CD8-positive, alpha-beta memory T cell (primary cell): ENCODE measurements around the gene SPRR5. TPM values are rescaled to one million over a fixed set of nuclear protein-coding genes. Genes with fewer than 3 reads are reported as not detected.

Experiments used
- CTCF ChIA-PET: fragments of 350-600 bp; sonication (Branson Sonifier 250); formaldehyde crosslinking; loops from one replicate; lab custom pipeline; 2021; ENCODE audit warnings: antibody characterized with exemption; lab: Charles Lee
- POLR2A ChIA-PET: fragments of 350-600 bp; sonication (Branson Sonifier 250); formaldehyde crosslinking; loops from one replicate; lab custom pipeline; 2021; ENCODE audit warnings: antibody characterized with exemption; lab: Charles Lee
- DNase-seq, 5 donors: peaks; one replicate each; pipeline versions ENCODE4 v3.0.0 to v3.0.0-alpha.2; 2020 to 2022; ENCODE audit warnings: mixed read lengths in 1 of 5
- H3K27ac ChIP-seq: one replicate; pipeline ENCODE4 v1.7.0; 2013; ENCODE audit warnings: low read depth, mild to moderate bottlenecking, low read length, moderate library complexity
- H3K27me3 ChIP-seq: 2 replicates; pipeline ENCODE4 v1.7.0; 2013; ENCODE audit warnings: low read length, mild to moderate bottlenecking; ENCODE audit not compliant: insufficient read depth, poor library complexity, severe bottlenecking
- H3K36me3 ChIP-seq: 2 replicates; pipeline ENCODE4 v1.7.0; 2013; ENCODE audit warnings: mild to moderate bottlenecking, low read length, moderate library complexity; ENCODE audit not compliant: insufficient read depth
- H3K4me1 ChIP-seq: 2 replicates; pipeline ENCODE4 v1.7.0; 2013; ENCODE audit warnings: mild to moderate bottlenecking, low read length, moderate library complexity; ENCODE audit not compliant: insufficient read depth
- H3K4me3 ChIP-seq: 2 replicates; pipeline ENCODE4 v1.7.0; 2013; ENCODE audit warnings: mild to moderate bottlenecking, low read length
- H3K9me3 ChIP-seq: 2 replicates; pipeline ENCODE4 v1.7.0; 2013; ENCODE audit warnings: mild to moderate bottlenecking, low read length
- H3K27ac Mint-ChIP-seq, 8 donors: one replicate each; pipeline ENCODE4 v1.8.0; 2020 to 2021; ENCODE audit warnings: mixed read lengths in 8 of 8, mild to moderate bottlenecking in 6 of 8, inconsistent platforms in 3 of 8, moderate library complexity in 3 of 8
- H3K27me3 Mint-ChIP-seq, 2 donors: one replicate each; pipeline ENCODE4 v1.8.0; 2020 to 2021; ENCODE audit warnings: mixed read lengths in 2 of 2, mild to moderate bottlenecking in 1 of 2, moderate library complexity in 1 of 2
- H3K36me3 Mint-ChIP-seq, 3 donors: one replicate each; pipeline ENCODE4 v1.8.0; 2020 to 2021; ENCODE audit warnings: mixed read lengths in 3 of 3, inconsistent platforms in 1 of 3, mild to moderate bottlenecking in 1 of 3
- H3K4me1 Mint-ChIP-seq, 3 donors: one replicate each; pipeline ENCODE4 v1.8.0; 2020 to 2021; ENCODE audit warnings: mixed read lengths in 3 of 3, inconsistent platforms in 1 of 3, mild to moderate bottlenecking in 1 of 3
- H3K4me3 Mint-ChIP-seq, 7 donors: one replicate each; pipeline ENCODE4 v1.8.0; 2020 to 2021; ENCODE audit warnings: mixed read lengths in 7 of 7, mild to moderate bottlenecking in 6 of 7, moderate library complexity in 4 of 7, inconsistent platforms in 2 of 7
- H3K9me3 Mint-ChIP-seq, 5 donors: one replicate each; pipeline ENCODE4 v1.8.0; 2020 to 2022; ENCODE audit warnings: mixed read lengths in 5 of 5, mild to moderate bottlenecking in 3 of 5, moderate library complexity in 2 of 5, inconsistent platforms in 1 of 5
- polyA plus RNA-seq: library from polyadenylated mRNA; unstranded; fragments of 300-500 nt; fragmentation: Illumina TruSeq; gene quantifications from one replicate; pipeline ENCODE4 v1.2.3, GENCODE V29; 2021
- total RNA-seq, 2 experiments: library from RNA; stranded (reverse); gene quantifications; one replicate each; pipeline ENCODE4 v1.2.3, GENCODE V29; 2021

Gene SPRR5
- total and polyA plus RNA-seq, 3 experiments from 2014 or later = not detected

GRCh38 chr1:152953761-152954160 is 6.8 kb downstream of the SPRR5 start:
- Mint-ChIP-seq H3K4me1 (no peaks in the 10 kb centered on the region), H3K4me3 (no peak overlapping the region), H3K27me3 (peaks cover 6 to 9% of the 10 kb centered on the region in 2 donors), H3K9me3 (peaks cover 0 to 1% (median 0%) of the 10 kb centered on the region in 5 donors), H3K36me3 (no peaks in the 10 kb centered on the region), H3K27ac (no peak overlapping the region)
- no peaks in the 10 kb centered on the region for H3K4me1 ChIP-seq
- no peaks in the 10 kb centered on the region for H3K27me3 ChIP-seq
- DNase-seq = no peak
- no peak overlapping the region for H3K4me3 ChIP-seq
- ChIA-PET POLR2A (no interaction called here), CTCF (no interaction called here)
- no peaks in the 10 kb centered on the region for H3K9me3 ChIP-seq
- H3K27ac ChIP-seq = no peak overlapping the region
- no peaks in the 10 kb centered on the region for H3K36me3 ChIP-seq

- Mint-ChIP-seq H3K4me3 (no peak overlapping the region), H3K27me3 (peaks cover 3 to 9% of the 10 kb centered on the region in 2 donors), H3K9me3 (peaks cover 0 to 1% (median 0%) of the 10 kb centered on the region in 5 donors), H3K36me3 (no peaks in the 10 kb centered on the region), H3K4me1 (no peaks in the 10 kb centered on the region), H3K27ac (no peak overlapping the region)
- Histone ChIP-seq H3K4me1 (no peaks in the 10 kb centered on the region), H3K27me3 (no peaks in the 10 kb centered on the region), H3K9me3 (no peaks in the 10 kb centered on the region), H3K27ac (no peak overlapping the region), H3K4me3 (no peak overlapping the region), H3K36me3 (no peaks in the 10 kb centered on the region)
- POLR2A ChIA-PET = no interaction called here
- no peak for DNase-seq
- CTCF ChIA-PET = no interaction called here
Measured at GRCh38 chr1:152954436-152954835, 7.4 kb downstream of the SPRR5 start.

- ChIA-PET POLR2A (no interaction called here), CTCF (no interaction called here)
Measured at GRCh38 chr1:152957561-152957960, 10.6 kb downstream of the SPRR5 start.

GRCh38 chr1:152959273-152959672 is 12.3 kb downstream of the SPRR5 start:
- H3K4me1 Mint-ChIP-seq = no peaks in the 10 kb centered on the region
- POLR2A ChIA-PET = no interaction called here
- Histone ChIP-seq H3K4me3 (no peak overlapping the region), H3K36me3 (no peaks in the 10 kb centered on the region), H3K27me3 (peaks cover 5% of the 10 kb centered on the region), H3K27ac (no peak overlapping the region), H3K4me1 (no peaks in the 10 kb centered on the region), H3K9me3 (no peaks in the 10 kb centered on the region)
- CTCF ChIA-PET = no interaction called here
- H3K4me3 Mint-ChIP-seq = no peak overlapping the region
- H3K27me3 Mint-ChIP-seq = peaks cover 1 to 17% of the 10 kb centered on the region in 2 donors
- DNase-seq = no peak
- no peaks in the 10 kb centered on the region for H3K36me3 Mint-ChIP-seq
- no peak overlapping the region for H3K27ac Mint-ChIP-seq
- H3K9me3 Mint-ChIP-seq = no peaks in the 10 kb centered on the region

More at GRCh38 chr1:152957561-152957960, 10.6 kb downstream of the SPRR5 start:
- Mint-ChIP-seq H3K4me3 (no peak overlapping the region), H3K4me1 (no peaks in the 10 kb centered on the region), H3K9me3 (no peaks in the 10 kb centered on the region), H3K27me3 (peaks cover 0 to 12% of the 10 kb centered on the region in 2 donors), H3K27ac (no peak overlapping the region), H3K36me3 (no peaks in the 10 kb centered on the region)
- H3K4me1 ChIP-seq = no peaks in the 10 kb centered on the region
- H3K27ac ChIP-seq = no peak overlapping the region
- H3K9me3 ChIP-seq = no peaks in the 10 kb centered on the region
- peaks cover 5% of the 10 kb centered on the region for H3K27me3 ChIP-seq
- DNase-seq = no peak
- no peak overlapping the region for H3K4me3 ChIP-seq
- no peaks in the 10 kb centered on the region for H3K36me3 ChIP-seq

- H3K27ac ChIP-seq = no peak overlapping the region
- no peaks in the 10 kb centered on the region for H3K4me1 ChIP-seq
- no peaks in the 10 kb centered on the region for H3K4me1 Mint-ChIP-seq
- peaks cover 5% of the 10 kb centered on the region for H3K27me3 ChIP-seq
- DNase-seq = no peak
- H3K9me3 Mint-ChIP-seq = no peaks in the 10 kb centered on the region
- no peak overlapping the region for H3K27ac Mint-ChIP-seq
- H3K36me3 ChIP-seq = no peaks in the 10 kb centered on the region
- no peaks in the 10 kb centered on the region for H3K9me3 ChIP-seq
- ChIA-PET POLR2A (no interaction called here), CTCF (no interaction called here)
- H3K27me3 Mint-ChIP-seq = peaks cover 1 to 18% of the 10 kb centered on the region in 2 donors
- no peak overlapping the region for H3K4me3 Mint-ChIP-seq
- H3K36me3 Mint-ChIP-seq = no peaks in the 10 kb centered on the region
- H3K4me3 ChIP-seq = no peak overlapping the region
Measured at GRCh38 chr1:152959801-152960451, 12.9 kb downstream of the SPRR5 start.

GRCh38 chr1:152960452-152961044 is 13.5 kb downstream of the SPRR5 start:
- no peak overlapping the region for H3K4me3 ChIP-seq
- H3K36me3 ChIP-seq = no peaks in the 10 kb centered on the region
- peaks cover 1 to 24% of the 10 kb centered on the region in 2 donors for H3K27me3 Mint-ChIP-seq
- peaks cover 5% of the 10 kb centered on the region for H3K27me3 ChIP-seq
- no peaks in the 10 kb centered on the region for H3K9me3 Mint-ChIP-seq
- no peaks in the 10 kb centered on the region for H3K36me3 Mint-ChIP-seq
- no peak overlapping the region for H3K4me3 Mint-ChIP-seq
- no peaks in the 10 kb centered on the region for H3K4me1 ChIP-seq
- H3K9me3 ChIP-seq = no peaks in the 10 kb centered on the region
- POLR2A ChIA-PET = no interaction called here
- H3K27ac Mint-ChIP-seq = no peak overlapping the region
- CTCF ChIA-PET = no interaction called here
- DNase-seq = no peak
- H3K4me1 Mint-ChIP-seq = no peaks in the 10 kb centered on the region
- H3K27ac ChIP-seq = no peak overlapping the region

- ChIA-PET POLR2A (no interaction called here), CTCF (no interaction called here)
- Histone ChIP-seq H3K27me3 (peaks cover 5% of the 10 kb centered on the region), H3K4me3 (no peak overlapping the region), H3K4me1 (no peaks in the 10 kb centered on the region), H3K27ac (no peak overlapping the region), H3K36me3 (no peaks in the 10 kb centered on the region), H3K9me3 (no peaks in the 10 kb centered on the region)
- Mint-ChIP-seq H3K4me1 (no peaks in the 10 kb centered on the region), H3K27me3 (peaks cover 1 to 31% of the 10 kb centered on the region in 2 donors), H3K9me3 (no peaks in the 10 kb centered on the region), H3K4me3 (no peak overlapping the region), H3K27ac (no peak overlapping the region), H3K36me3 (no peaks in the 10 kb centered on the region)
- DNase-seq = no peak
Measured at GRCh38 chr1:152961226-152961891, 14.4 kb downstream of the SPRR5 start.

- H3K9me3 Mint-ChIP-seq = no peaks in the 10 kb centered on the region
- no peaks in the 10 kb centered on the region for H3K4me1 Mint-ChIP-seq
- H3K4me3 Mint-ChIP-seq = no peak overlapping the region
- H3K36me3 ChIP-seq = no peaks in the 10 kb centered on the region
- H3K27ac ChIP-seq = no peak overlapping the region
- H3K9me3 ChIP-seq = no peaks in the 10 kb centered on the region
- H3K4me3 ChIP-seq = no peak overlapping the region
- peaks cover 5% of the 10 kb centered on the region for H3K27me3 ChIP-seq
- peaks cover 1 to 36% of the 10 kb centered on the region in 2 donors for H3K27me3 Mint-ChIP-seq
- ChIA-PET POLR2A (no interaction called here), CTCF (no interaction called here)
- no peaks in the 10 kb centered on the region for H3K4me1 ChIP-seq
- H3K27ac Mint-ChIP-seq = no peak overlapping the region
- DNase-seq = no peak
- H3K36me3 Mint-ChIP-seq = no peaks in the 10 kb centered on the region
Measured at GRCh38 chr1:152962876-152963415, 15.9 kb downstream of the SPRR5 start.
